ENCODE data around the gene CFAP119.

CFAP119 gene

GRCh38 chr16:30740364-30741251, 21.3 kb downstream of the CFAP119 start:
- DNase-seq (ENCODE audit: low read depth), result no peak

- no peak for DNase-seq (ENCODE audit: low read depth)
Observed at GRCh38 chr16:30738984-30739951, 22.6 kb downstream of the CFAP119 start.

- DNase-seq (ENCODE audit: low read depth), result no peak
Observed at GRCh38 chr16:30737794-30738648, 23.8 kb downstream of the CFAP119 start.

GRCh38 chr16:30736995-30737793, 24.7 kb downstream of the CFAP119 start:
- DNase-seq (ENCODE audit: low read depth), result no peak

- DNase-seq (ENCODE audit: low read depth), result no peak
Observed at GRCh38 chr16:30731411-30731810, 30.5 kb downstream of the CFAP119 start.

- no peak for DNase-seq (ENCODE audit: low read depth)
Observed at GRCh38 chr16:30728899-30729672, 32.8 kb downstream of the CFAP119 start.

GRCh38 chr16:30728321-30728720, 33.5 kb downstream of the CFAP119 start:
- DNase-seq (ENCODE audit: low read depth), result no peak

GRCh38 chr16:30725418-30725792, 36.5 kb downstream of the CFAP119 start:
- no peak for DNase-seq (ENCODE audit: low read depth)

- DNase-seq (ENCODE audit: low read depth), result no peak
Observed at GRCh38 chr16:30724641-30725417, 37.0 kb downstream of the CFAP119 start.

- DNase-seq (ENCODE audit: low read depth), result no peak
Observed at GRCh38 chr16:30723725-30724355, 38.0 kb downstream of the CFAP119 start.

GRCh38 chr16:30722916-30723315, 38.9 kb downstream of the CFAP119 start:
- no peak for DNase-seq (ENCODE audit: low read depth)

- DNase-seq (ENCODE audit: low read depth), result no peak
Observed at GRCh38 chr16:30722443-30722842, 39.4 kb downstream of the CFAP119 start.

GRCh38 chr16:30721606-30722005, 40.3 kb downstream of the CFAP119 start:
- DNase-seq (ENCODE audit: low read depth), result no peak

- no peak for DNase-seq (ENCODE audit: low read depth)
Observed at GRCh38 chr16:30721167-30721566, 40.7 kb downstream of the CFAP119 start.

- DNase-seq (ENCODE audit: low read depth), result no peak
Observed at GRCh38 chr16:30720694-30721093, 41.2 kb downstream of the CFAP119 start.

- no peak for DNase-seq (ENCODE audit: low read depth)
Observed at GRCh38 chr16:30720086-30720485, 41.8 kb downstream of the CFAP119 start.

GRCh38 chr16:30715750-30716445, 46.0 kb downstream of the CFAP119 start:
- DNase-seq (ENCODE audit: low read depth), result no peak

- DNase-seq (ENCODE audit: low read depth), result no peak
Observed at GRCh38 chr16:30711712-30712111, 50.1 kb downstream of the CFAP119 start.

All from activated T-helper 9 cell treated with anti-CD3 and anti-CD28 coated beads, Interleukin-2, amount 50 U/mL, for 16 hours (primary cell).